Stimulated activated naive CD8-positive, alpha-beta T cell treated with anti-CD3 and anti-CD28 coated beads, Interleukin-15, Interleukin-2, amounts not matched to agents 100 ng/mL and 50 ng/mL, for 24 hours (primary cell): Measurements from ENCODE around the gene KLHL40.

Experiments
- H3K27ac Mint-ChIP-seq: one replicate; pipeline ENCODE4 v1.8.0; 2021; ENCODE audit warnings: mild to moderate bottlenecking, mixed read lengths
- H3K27me3 Mint-ChIP-seq: one replicate; pipeline ENCODE4 v1.8.0; 2021; ENCODE audit warnings: mixed read lengths
- H3K36me3 Mint-ChIP-seq: one replicate; pipeline ENCODE4 v1.8.0; 2021; ENCODE audit warnings: low read depth, mixed read lengths
- H3K4me1 Mint-ChIP-seq: one replicate; pipeline ENCODE4 v1.8.0; 2021; ENCODE audit warnings: low read depth, mixed read lengths
- H3K4me3 Mint-ChIP-seq: one replicate; pipeline ENCODE4 v1.8.0; 2021; ENCODE audit warnings: mild to moderate bottlenecking, mixed read lengths
- H3K9me3 Mint-ChIP-seq: one replicate; pipeline ENCODE4 v1.8.0; 2021; ENCODE audit warnings: mixed read lengths

The KLHL40 gene

DNA sequence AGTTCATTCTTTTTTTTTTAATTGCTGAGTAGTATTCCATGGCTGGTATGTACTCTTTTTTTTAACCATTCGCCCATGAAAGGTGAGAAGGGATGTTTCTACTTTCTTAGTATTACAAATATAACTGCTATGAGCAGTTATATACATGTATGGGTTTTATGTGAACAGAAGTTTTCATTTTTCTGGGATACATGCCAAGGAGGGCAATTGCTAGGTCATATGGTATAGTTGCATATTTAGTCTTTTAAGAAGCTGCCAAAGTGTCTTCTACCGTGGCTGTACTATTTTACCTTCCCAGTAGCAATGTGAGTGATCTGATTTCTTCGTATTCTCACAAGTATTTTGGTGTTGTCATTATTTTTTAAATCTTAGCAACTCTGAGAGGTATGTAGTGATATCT lies 11.2 kb upstream of the KLHL40 start:
- Mint-ChIP-seq H3K9me3 (peaks cover 13% of the 10 kb centered on the region), H3K36me3 (no peaks in the 10 kb centered on the region), H3K4me3 (no peak overlapping the region), H3K27me3 (peaks cover 6% of the 10 kb centered on the region), H3K4me1 (peaks cover 3% of the 10 kb centered on the region), H3K27ac (no peak overlapping the region)

DNA sequence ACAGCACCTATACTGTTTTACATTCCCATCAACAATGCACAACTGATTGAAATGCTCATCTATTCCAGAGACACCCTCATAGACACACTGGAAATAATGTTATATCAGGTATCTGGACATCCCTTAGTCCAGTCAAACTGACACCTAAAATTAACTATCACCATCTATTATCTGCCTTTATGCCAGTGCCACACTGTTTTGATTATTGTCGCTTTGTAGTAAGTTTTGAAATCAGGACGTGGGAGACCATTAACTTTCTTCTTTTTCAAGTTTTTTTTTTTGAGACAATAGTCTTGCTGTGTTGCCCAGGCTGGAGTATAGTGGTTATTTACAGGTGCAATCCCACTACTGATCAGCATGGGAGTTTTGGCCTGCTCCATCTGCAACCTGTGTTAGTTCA lies 9.4 kb upstream of the KLHL40 start:
- Mint-ChIP-seq H3K4me3 (no peak overlapping the region), H3K36me3 (no peaks in the 10 kb centered on the region), H3K27me3 (peaks cover 6% of the 10 kb centered on the region), H3K9me3 (peaks cover 14% of the 10 kb centered on the region), H3K27ac (no peak overlapping the region), H3K4me1 (peaks cover 5% of the 10 kb centered on the region)

DNA sequence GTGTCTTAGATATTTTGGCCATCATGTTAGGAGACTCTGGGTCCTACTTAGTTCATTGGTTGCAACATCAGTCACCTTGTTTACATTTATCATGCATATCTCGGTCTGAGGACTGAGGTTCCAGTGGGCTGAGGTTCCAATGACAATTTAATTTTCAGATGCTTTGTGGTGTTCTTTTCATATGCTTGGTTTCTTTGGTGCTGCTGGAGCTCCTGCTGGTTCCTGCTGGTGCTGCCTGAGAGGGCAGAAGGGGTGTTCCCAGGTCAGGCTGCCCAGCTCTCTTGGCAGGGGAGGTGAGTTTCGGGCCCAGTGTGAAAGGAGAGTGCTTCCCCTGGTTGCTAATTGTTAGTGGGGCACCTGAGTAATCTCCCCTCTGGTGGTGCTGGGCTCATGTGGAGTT lies 6.9 kb upstream of the KLHL40 start:
- Mint-ChIP-seq H3K9me3 (peaks cover 14% of the 10 kb centered on the region), H3K27me3 (peaks cover 17% of the 10 kb centered on the region), H3K36me3 (no peaks in the 10 kb centered on the region), H3K4me1 (peaks cover 5% of the 10 kb centered on the region), H3K27ac (no peak overlapping the region), H3K4me3 (no peak overlapping the region)

GRCh38 chr3:42680271-42680670 lies 5.1 kb upstream of the KLHL40 start:
- peaks cover 17% of the 10 kb centered on the region for H3K27me3 Mint-ChIP-seq

GRCh38 chr3:42680806-42681205 lies 4.5 kb upstream of the KLHL40 start:
- H3K36me3 Mint-ChIP-seq, result no peaks in the 10 kb centered on the region
- H3K27me3 Mint-ChIP-seq, result peaks cover 18% of the 10 kb centered on the region
- no peak overlapping the region for H3K27ac Mint-ChIP-seq
- H3K4me3 Mint-ChIP-seq, result no peak overlapping the region
- peaks cover 14% of the 10 kb centered on the region for H3K9me3 Mint-ChIP-seq
- H3K4me1 Mint-ChIP-seq, result peaks cover 6% of the 10 kb centered on the region

More at GRCh38 chr3:42680271-42680670, 5.1 kb upstream of the KLHL40 start:
- no peaks in the 10 kb centered on the region for H3K36me3 Mint-ChIP-seq
- no peak overlapping the region for H3K4me3 Mint-ChIP-seq
- peaks cover 14% of the 10 kb centered on the region for H3K9me3 Mint-ChIP-seq
- no peak overlapping the region for H3K27ac Mint-ChIP-seq
- peaks cover 5% of the 10 kb centered on the region for H3K4me1 Mint-ChIP-seq

DNA sequence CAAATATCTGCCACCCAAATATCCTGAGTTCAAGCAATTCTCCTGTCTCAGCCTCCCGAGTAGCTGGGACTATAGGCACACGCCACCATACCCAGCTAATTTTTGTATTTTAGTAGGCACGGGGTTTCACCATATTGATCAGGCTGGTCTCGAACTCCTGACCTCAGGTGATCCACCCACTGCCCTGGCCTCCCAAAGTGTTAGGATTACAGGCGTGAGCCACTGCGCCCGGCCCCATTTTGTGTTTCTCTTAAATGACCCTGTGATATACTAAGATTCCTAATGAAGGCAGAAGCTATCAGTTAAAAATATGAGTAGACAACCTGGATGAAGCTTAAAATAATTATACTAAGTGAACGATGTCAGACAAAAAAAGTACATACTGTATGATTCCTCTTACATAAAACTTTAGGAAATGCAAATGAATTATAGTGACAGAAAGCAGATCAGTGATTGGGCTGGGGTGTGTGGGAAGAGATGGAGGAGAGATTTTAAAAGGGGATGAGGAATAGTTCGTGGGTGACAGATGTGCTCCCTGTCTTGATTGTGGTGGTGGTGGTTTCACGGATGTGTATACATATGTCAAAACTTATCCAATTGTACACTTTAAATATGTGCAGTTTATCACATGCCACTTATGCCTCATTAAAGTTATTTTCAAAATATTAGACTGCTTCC lies 3.8 kb upstream of the KLHL40 start:
- Mint-ChIP-seq H3K27ac (no peak overlapping the region), H3K4me1 (peaks cover 8% of the 10 kb centered on the region), H3K4me3 (no peak overlapping the region), H3K36me3 (no peaks in the 10 kb centered on the region), H3K9me3 (peaks cover 14% of the 10 kb centered on the region), H3K27me3 (peaks cover 21% of the 10 kb centered on the region)

- Mint-ChIP-seq H3K36me3 (no peaks in the 10 kb centered on the region), H3K27me3 (peaks cover 21% of the 10 kb centered on the region), H3K4me1 (peaks cover 8% of the 10 kb centered on the region), H3K27ac (no peak overlapping the region), H3K9me3 (peaks cover 14% of the 10 kb centered on the region), H3K4me3 (no peak overlapping the region)
Measured at GRCh38 chr3:42682301-42683070, 2.9 kb upstream of the KLHL40 start.

GRCh38 chr3:42683875-42684598 lies 1.3 kb upstream of the KLHL40 start:
- Mint-ChIP-seq H3K4me1 (peaks cover 6% of the 10 kb centered on the region), H3K27ac (no peak overlapping the region), H3K9me3 (peaks cover 2% of the 10 kb centered on the region)

DNA sequence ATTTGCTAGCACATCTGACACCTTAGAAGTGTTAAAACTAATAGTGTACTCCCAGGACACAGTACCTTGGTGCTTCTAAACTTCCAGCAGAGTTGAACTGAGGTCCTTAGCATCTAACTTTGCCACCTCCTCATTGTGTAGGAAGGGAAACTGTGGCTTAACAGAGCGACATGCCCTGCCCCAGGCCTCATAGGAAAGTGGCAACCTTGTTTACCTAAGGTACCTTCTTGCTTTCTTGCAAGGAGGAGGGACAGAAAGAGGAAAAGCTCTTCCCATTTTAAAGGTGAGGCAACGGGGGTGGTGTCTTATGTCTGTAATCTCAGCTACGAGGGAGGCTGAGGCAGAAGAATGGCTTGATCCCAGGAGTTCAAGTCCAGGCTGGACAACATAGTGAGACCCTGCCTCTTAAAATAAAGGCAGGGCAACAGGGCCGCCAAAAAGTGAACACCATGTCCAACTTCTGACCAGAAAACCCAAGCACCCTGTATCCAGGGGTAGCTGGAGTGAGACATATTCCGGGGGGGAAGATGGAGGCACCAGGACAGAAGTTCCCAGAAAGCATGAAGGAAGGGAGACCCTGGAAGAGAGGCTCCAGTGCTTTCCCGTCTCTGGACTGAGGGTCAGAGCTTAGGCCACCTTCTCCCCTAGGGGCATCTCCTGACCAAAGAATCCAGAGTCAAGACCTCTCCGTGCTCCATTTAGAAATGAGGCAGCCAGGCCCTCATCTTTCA lies 540 bp upstream of the KLHL40 start:
- H3K9me3 Mint-ChIP-seq, result no peaks in the 10 kb centered on the region
- no peak overlapping the region for H3K27ac Mint-ChIP-seq
- no peak overlapping the region for H3K4me3 Mint-ChIP-seq
- H3K27me3 Mint-ChIP-seq, result peaks cover 15% of the 10 kb centered on the region
- H3K36me3 Mint-ChIP-seq, result no peaks in the 10 kb centered on the region
- peaks cover 3% of the 10 kb centered on the region for H3K4me1 Mint-ChIP-seq

More at GRCh38 chr3:42683875-42684598, 1.3 kb upstream of the KLHL40 start:
- H3K27me3 Mint-ChIP-seq, result peaks cover 15% of the 10 kb centered on the region
- no peak overlapping the region for H3K4me3 Mint-ChIP-seq
- H3K36me3 Mint-ChIP-seq, result no peaks in the 10 kb centered on the region

DNA sequence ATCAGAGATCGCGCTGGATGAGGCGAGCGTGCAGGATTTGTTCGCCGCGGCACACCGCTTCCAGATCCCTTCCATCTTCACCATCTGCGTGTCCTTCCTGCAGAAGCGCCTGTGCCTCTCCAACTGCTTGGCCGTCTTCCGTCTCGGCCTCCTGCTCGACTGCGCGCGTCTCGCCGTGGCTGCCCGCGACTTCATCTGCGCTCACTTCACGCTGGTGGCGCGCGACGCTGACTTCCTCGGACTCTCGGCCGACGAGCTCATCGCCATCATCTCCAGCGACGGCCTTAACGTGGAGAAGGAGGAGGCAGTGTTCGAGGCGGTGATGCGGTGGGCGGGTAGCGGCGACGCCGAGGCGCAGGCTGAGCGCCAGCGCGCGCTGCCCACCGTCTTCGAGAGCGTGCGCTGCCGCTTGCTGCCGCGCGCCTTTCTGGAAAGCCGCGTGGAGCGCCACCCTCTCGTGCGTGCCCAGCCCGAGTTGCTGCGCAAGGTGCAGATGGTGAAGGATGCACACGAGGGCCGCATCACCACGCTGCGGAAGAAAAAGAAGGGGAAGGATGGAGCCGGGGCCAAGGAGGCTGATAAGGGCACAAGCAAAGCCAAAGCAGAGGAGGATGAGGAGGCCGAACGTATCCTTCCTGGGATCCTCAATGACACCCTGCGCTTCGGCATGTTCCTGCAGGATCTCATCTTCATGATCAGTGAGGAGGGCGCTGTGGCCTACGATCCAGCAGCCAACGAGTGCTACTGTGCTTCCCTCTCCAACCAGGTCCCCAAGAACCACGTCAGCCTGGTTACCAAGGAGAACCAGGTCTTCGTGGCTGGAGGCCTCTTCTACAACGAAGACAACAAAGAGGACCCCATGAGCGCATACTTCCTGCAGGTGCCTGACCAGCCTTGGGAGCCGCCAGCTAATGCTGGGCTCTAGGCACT lies 819 bp downstream of the KLHL40 start:
- Mint-ChIP-seq H3K27me3 (peaks cover 15% of the 10 kb centered on the region), H3K27ac (no peak overlapping the region), H3K36me3 (no peaks in the 10 kb centered on the region), H3K9me3 (no peaks in the 10 kb centered on the region), H3K4me1 (peaks cover 3% of the 10 kb centered on the region), H3K4me3 (no peak overlapping the region)

GRCh38 chr3:42686832-42687650 lies 1.7 kb downstream of the KLHL40 start:
- Mint-ChIP-seq H3K36me3 (no peaks in the 10 kb centered on the region), H3K9me3 (no peaks in the 10 kb centered on the region), H3K27ac (no peak overlapping the region), H3K27me3 (peaks cover 9% of the 10 kb centered on the region), H3K4me3 (no peak overlapping the region), H3K4me1 (peaks cover 3% of the 10 kb centered on the region)

- peaks cover 4% of the 10 kb centered on the region for H3K27me3 Mint-ChIP-seq
- no peaks in the 10 kb centered on the region for H3K36me3 Mint-ChIP-seq
- no peaks in the 10 kb centered on the region for H3K9me3 Mint-ChIP-seq
- H3K27ac Mint-ChIP-seq, result no peak overlapping the region
- peaks cover 3% of the 10 kb centered on the region for H3K4me1 Mint-ChIP-seq
- no peak overlapping the region for H3K4me3 Mint-ChIP-seq
Measured at GRCh38 chr3:42688016-42688415, 2.7 kb downstream of the KLHL40 start.
